Bronchial epithelial cell (primary cell): ENCODE measurements around the gene NTM. TPM values are rescaled to one million over a fixed set of nuclear protein-coding genes. Genes with fewer than 3 reads are reported as not detected.

Source experiments
- DNase-seq: peaks from one replicate; pipeline ENCODE4 v3.0.0-alpha.2; 2010; ENCODE audit warnings: low read depth
- FAIRE-seq: peaks from 2 replicates; lab custom pipeline; 2011; peaks lifted over from hg19 to GRCh38; lab: Jason Lieb, UNC
- H3K27me3 ChIP-seq: 2 replicates; pipeline ENCODE4 v1.5.1; 2011; ENCODE audit warnings: low read length; ENCODE audit not compliant: control insufficient read depth, insufficient read depth
- H3K36me3 ChIP-seq: 2 replicates; pipeline ENCODE4 v1.5.1; 2011; ENCODE audit warnings: low read length; ENCODE audit not compliant: control insufficient read depth, insufficient read depth
- H3K4me3 ChIP-seq: 2 replicates; pipeline ENCODE4 v1.5.1; 2011; ENCODE audit warnings: mild to moderate bottlenecking, low read depth, low read length, control low read depth
- total RNA-seq: library from RNA; depleted of rRNA; stranded (reverse); fragments of >200 nt; gene quantifications from 2 replicates; pipeline ENCODE4 v1.2.1, GENCODE V29; 2014
- TF ChIP-seq, protein P1 (sequence below): IDR thresholded peaks from 2 replicates; pipeline ENCODE4 v1.5.1; 2011; ENCODE audit warnings: mild to moderate bottlenecking, moderate library complexity, low read length, control low read depth, inconsistent platforms; ENCODE audit not compliant: insufficient read depth, severe bottlenecking

NTM gene
- total RNA-seq, 1 donor from 2014 or later, result 4.2 TPM

DNA sequence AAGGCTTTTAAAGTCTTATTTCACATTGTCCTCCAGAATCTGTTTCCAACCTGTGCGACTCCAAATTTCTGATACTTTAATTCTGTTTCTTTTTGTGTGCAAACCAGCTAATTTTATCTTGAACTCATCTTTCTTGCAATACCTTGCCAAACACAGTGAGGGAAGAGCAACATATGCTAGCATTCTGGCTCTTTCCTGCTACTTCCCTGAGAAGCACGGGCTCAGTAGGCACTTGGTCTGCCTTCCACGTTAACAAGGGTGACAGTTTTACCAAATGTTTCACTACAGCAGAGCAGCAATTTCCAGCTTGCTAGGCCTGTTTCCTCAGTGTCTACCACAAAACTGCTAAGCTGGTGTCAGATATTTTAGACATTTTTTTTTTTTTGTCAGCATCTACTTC is 405.8 kb downstream of the NTM start:
- no peak for FAIRE-seq
- Histone ChIP-seq H3K27me3 (no peaks in the 10 kb centered on the region), H3K4me3 (no peak overlapping the region), H3K36me3 (no peaks in the 10 kb centered on the region)
- TF ChIP-seq, protein P1, sequence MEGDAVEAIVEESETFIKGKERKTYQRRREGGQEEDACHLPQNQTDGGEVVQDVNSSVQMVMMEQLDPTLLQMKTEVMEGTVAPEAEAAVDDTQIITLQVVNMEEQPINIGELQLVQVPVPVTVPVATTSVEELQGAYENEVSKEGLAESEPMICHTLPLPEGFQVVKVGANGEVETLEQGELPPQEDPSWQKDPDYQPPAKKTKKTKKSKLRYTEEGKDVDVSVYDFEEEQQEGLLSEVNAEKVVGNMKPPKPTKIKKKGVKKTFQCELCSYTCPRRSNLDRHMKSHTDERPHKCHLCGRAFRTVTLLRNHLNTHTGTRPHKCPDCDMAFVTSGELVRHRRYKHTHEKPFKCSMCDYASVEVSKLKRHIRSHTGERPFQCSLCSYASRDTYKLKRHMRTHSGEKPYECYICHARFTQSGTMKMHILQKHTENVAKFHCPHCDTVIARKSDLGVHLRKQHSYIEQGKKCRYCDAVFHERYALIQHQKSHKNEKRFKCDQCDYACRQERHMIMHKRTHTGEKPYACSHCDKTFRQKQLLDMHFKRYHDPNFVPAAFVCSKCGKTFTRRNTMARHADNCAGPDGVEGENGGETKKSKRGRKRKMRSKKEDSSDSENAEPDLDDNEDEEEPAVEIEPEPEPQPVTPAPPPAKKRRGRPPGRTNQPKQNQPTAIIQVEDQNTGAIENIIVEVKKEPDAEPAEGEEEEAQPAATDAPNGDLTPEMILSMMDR, result no peak
- DNase-seq, result no peak

DNA sequence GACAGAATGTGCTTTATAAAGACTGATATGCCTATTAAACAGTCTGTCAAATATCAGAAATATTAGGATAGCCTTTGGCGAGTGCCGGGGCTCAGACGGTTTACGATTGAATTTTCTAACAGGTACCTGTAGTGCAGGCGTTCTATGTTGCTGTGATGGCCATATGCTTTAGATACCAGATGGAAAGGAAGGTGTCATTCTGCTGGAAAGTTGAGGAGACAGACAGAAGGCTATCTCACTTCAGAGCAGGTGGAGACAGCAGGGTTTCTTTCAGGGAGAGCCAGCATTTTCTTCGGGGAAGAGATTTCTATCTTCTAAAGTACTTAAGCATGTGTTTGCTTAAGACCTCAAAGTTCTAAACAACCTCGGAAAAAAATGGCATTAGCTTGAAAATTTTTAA is 415.4 kb downstream of the NTM start:
- H3K4me3 ChIP-seq, result no peak overlapping the region

DNA sequence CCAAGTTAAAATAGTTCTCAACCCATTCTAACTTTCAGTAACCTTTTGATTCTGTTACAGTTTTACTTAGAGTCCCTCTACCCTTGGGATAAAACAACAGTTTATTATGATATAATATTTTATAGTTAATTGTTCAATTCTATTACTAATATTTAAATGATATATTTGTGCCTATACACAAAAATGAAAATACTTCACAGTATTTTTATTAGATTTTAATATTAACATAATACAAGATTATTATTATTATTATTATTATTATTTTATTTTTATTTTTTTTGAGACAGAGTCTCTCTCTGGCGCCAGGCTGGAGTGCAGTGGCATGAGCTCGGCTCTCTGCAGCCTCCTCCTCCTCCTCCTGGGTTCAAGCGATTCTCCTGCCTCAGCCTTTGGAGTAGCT is 416.7 kb downstream of the NTM start:
- no peaks in the 10 kb centered on the region for H3K27me3 ChIP-seq
- H3K36me3 ChIP-seq, result no peaks in the 10 kb centered on the region
- DNase-seq, result no peak
- FAIRE-seq, result no peak
- TF ChIP-seq, protein P1, result no peak
- no peak overlapping the region for H3K4me3 ChIP-seq

More for the DNA sequence above, 415.4 kb downstream of the NTM start:
- no peak for DNase-seq
- Histone ChIP-seq H3K27me3 (no peaks in the 10 kb centered on the region), H3K36me3 (no peaks in the 10 kb centered on the region)
- FAIRE-seq, result no peak
- TF ChIP-seq, protein P1, result no peak

DNA sequence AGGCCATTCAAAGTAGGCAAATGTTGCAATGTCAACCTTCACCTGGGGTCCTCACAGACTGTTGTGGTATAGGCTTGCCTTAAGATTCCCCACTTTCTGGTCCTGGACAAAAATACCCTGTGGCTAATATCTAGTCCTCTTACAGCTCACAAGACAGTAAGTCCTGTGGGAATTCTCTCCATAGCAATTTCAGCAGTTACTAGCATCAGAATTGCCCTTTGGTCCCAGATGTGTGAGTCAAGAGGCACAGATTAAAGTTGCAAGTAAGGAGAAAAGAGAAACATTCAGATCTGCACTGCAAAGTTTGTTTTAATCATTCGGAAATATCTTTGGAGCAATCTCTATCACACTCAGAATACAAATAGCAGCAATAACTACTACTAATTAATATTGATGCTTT is 420.2 kb downstream of the NTM start:
- no peak overlapping the region for H3K4me3 ChIP-seq
- DNase-seq (no peak), FAIRE-seq (no peak)
- H3K27me3 ChIP-seq, result no peaks in the 10 kb centered on the region
- TF ChIP-seq, protein P1, result no peak
- H3K36me3 ChIP-seq, result no peaks in the 10 kb centered on the region

DNA sequence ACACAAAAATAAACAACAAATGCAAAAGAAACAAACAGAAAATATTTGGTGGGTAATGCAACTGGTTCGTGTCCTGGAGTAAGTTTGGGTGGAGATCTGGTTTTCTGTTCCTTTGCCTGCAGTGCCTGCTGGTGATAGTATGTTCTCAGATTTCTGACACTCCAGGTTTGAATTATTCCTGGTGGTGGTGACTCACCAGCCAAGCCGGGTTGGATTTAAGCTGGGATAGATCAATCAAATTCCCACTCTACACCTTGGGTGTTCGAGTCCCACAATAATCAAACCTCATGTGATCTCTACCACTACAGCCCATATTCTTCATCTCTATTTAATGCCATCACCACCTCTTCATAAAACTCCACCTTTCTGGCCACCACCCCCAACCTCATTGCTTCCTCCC is 421.8 kb downstream of the NTM start:
- no peak for FAIRE-seq
- no peak overlapping the region for H3K4me3 ChIP-seq
- no peaks in the 10 kb centered on the region for H3K36me3 ChIP-seq
- no peaks in the 10 kb centered on the region for H3K27me3 ChIP-seq
- TF ChIP-seq, protein P1, result no peak
- DNase-seq, result no peak

DNA sequence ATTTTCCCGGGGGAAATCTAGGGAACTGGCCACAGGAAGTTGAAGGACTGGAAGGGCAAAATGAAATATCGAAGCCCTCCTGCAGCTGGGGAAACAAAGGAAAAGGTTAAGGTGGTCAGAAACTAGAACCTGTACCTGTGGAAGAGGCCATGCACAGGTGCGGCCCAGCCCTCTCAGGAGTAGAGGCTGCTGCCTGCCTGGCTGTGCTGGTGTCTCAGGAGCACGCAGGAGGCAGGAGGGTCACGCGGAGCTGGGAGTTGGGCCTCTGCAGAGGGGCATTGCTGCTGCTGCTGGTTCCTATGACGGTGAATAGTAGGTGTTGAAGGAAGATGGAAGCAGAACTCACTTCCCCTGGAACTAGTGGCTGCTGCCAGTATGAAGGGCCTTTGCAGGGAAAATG is 425.7 kb downstream of the NTM start:
- no peaks in the 10 kb centered on the region for H3K36me3 ChIP-seq
- FAIRE-seq (no peak), DNase-seq (no peak)
- TF ChIP-seq, protein P1, result no peak
- H3K27me3 ChIP-seq, result no peaks in the 10 kb centered on the region
- H3K4me3 ChIP-seq, result no peak overlapping the region
